NCI-H1417 (cell line): Measurements from ENCODE around the gene KRTDAP.

ENCODE experiments used
- DNase-seq, 3 experiments: peaks; one replicate each; lab custom pipeline; 2025; lab: John Stamatoyannopoulos, UW

The KRTDAP gene, protein sequence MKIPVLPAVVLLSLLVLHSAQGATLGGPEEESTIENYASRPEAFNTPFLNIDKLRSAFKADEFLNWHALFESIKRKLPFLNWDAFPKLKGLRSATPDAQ

DNA sequence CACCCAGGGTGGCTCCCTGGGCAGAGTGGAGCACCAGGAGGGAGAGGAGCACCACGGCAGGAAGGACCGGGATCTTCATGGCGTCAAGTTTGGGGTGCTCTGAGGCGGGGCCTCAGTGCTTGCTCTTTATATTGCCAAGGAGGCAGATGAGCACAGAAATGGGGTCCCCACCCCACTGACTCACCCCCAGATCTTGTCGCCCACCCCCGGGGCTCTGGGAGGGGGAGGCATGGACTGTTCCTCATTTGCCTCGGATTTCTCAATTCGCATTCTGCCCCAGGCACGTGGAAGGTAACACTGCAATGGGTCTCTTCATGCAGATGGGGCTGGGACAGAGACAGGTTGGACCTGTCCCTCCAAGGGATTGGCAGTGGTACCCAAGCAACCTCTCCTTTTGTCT is at the start of gene KRTDAP:
Gene KRTDAP (minus strand): TSS at position 101 of the 400 bp plus-strand sequence. CDS start 22 bp downstream, at position 79.
- DNase-seq = no peak

DNA sequence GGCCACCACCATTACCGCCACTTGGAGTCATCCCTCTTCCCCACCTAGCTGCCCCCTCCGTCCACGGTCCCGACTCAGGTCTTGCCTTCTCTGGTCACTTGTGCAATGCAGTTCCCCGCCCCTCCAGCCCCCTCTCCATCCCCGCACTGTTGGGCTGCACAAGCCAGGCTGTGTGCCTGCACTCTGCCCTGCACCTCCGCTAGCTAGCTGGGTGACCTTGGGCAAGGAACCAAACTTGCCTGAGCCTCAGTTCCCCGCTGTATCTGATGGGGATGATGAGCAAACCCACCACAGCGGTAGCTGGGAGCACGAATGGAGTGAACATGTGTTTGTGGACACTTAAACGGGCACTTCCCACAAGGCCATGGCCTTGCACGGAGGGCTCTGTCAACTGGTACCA is 49.6 kb upstream of the KRTDAP start:
- DNase-seq = no peak

DNA sequence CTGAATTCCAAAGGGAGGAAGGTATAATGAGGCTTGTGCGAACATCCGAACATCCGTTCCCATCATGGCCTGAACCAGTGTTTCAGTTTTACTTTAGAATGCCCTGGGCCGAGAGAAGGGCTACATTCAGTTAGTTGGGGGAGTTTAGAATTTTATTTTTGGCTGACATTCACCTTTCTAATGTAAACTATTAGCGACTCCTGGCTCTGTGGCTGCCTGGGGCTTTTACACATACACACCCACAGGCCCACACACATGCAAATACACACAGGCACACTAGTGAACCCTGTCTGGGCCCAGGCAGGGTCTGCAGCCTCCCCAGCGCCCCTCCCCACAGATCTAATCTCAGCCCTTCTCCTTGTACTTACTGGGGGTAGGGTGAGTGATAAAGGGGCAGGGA is 49.0 kb upstream of the KRTDAP start:
- DNase-seq = no peak

DNA sequence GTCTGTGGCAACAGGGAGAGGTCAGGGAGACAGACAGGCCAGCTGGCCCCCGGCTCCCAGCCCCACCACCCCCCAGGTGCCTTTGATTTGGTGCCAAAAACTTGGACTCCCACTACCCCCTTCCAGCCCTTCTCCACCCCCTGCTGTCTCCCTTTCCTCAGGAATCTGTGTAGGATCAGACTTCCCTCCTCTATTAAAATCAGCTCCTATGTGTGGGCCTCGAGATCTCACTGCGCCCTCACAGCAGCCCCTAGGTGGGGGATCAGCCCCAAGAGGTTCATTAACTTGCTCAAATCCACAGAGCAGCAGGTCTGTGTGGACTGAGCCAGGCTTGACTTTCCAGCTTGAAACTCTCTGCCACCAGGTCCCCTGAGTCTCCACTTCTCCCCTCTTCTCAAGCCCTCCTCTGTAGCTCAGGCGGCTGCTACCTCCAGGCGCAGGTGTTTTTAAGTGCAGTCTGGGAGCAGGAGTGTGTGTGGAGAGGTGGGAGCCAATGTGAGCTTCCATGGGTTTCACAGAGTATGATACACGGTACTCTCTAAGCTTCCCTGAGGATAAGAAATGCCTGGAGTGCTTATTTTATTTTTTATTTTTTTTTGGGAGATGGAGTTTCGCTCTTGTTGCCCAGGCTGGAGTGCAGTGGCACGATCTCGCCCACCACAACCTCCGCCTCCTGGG is 44.7 kb upstream of the KRTDAP start:
- DNase-seq = no peak

DNA sequence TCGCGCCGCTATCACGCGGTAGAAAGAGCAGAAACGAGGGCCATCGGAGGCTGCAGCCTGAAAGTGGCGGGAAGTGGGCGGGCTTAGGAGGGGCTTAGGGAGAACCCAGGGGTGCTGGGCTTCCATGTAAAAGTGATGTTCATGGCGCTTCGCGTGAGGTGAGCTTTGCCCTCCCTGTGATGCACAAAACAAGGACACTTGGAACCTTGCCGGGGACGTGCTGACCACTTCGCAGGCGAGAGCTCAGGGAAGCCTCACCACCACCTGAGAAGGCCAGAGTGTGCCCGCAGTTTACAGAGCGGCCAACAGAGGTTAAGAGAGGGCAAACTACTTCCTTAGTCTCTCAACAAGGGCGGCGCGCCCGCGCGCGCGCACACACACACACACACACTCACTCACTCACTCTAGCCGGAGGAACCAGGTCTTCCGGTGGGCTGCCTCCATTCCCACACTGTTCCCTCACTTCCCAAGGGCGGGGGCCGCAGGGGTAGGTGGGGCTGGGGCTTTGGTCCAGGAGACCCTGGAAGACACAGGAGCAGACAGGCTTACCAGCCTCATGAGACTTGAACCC is 43.6 kb upstream of the KRTDAP start:
- no peak for DNase-seq

DNA sequence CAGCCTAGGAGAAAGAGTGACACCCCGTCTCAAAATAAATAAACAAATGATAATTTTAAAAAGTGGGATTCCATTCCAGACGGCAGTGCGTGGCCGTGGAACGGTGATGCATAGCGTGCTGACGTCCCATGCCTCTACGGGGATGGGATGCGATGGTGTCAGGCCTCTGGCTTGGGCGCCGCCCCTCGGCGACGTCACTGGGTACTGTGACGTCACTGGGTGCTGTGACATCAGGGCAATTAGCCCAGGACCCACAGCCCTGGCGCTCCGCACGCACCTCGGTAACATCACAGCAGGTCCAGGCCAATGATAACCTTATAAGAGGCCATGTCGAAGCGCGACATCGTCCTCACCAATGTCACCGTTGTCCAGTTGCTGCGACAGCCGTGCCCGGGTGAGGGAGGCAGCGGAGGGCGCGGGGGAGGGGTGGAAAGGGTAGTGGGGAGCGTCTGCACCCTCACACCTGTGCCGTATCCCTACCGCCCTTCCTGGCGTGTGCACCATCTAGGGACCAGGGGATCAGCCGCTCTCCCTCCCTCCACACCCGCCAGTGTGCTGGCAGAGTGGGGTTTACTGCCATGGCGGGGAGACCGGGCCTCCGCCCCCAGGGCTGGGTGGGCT is 43.0 kb upstream of the KRTDAP start, which contains the start of gene GAPDHS:
Gene GAPDHS (plus strand): TSS at position 256 of the 621 bp plus-strand sequence. CDS start 72 bp downstream, at position 328.
- DNase-seq = no peak

DNA sequence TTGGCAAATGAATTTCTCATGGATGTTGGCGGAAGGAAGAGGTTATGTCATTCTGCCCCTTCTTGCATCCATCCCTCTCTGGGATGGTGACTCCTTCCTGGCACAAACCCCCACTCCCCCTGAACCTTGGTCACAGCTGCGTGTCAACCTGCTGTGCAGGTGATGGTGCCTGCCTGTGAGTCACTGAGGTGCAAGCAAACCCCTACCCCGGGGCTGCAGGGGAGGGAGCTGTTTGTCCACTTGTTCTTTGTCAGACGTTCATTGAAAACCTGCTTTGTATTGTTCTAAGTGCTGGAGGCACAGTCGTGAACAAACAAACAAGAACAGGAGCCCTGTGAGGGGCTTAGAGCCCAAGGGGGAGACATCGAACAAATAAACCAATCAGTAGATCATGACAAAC is 41.0 kb upstream of the KRTDAP start:
- DNase-seq = peak in 2 of 3 experiments; percentile 57 to 81

DNA sequence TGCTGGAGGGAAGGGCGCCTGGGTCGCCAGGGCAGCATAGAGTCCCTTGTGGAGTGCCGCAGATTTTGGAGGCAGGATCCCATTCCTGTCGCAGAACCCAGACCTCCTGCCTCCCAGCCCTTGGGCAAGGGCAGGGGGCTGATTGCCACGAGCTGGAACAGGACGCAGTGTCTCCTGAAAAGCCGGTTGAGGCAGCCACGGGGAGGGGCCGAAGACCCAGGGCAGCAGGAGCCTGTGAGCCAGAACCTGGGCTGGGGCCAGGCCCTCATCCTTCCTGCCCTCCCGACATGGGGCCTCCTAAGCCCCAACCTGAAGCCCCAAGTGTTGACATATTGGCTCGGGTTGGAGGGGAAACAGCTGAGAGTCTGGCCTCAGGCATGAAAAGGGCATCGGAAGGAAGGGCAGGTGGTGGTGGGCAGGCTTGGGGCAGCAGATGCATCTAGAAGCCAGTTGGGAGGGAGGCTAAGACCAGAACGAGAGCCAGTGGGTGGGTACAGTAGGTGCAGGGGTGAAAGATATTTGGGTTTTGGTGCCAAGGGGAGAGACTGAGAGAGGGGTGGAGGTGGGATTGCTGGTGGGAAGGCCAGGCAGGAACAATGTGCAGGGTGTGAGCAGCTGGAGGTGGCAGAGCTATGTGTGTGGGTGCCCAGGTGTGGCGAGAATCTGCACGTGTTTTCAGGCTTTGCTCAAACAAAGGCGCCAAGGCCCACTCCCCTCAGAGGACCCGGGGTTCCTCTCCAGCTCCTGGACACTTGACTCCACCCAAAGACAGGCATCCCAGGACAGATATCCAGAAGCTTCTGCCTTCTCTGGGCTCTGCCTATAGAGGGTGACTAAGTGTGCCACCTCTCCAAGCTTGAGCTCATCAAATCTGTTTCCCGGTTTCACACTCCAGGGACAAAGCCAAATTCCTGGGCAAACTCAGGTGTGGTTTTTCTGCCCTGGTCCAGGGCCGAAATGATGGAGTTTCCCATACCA is 39.3 kb upstream of the KRTDAP start:
- DNase-seq = peak in 1 of 3 experiments; percentile 12

DNA sequence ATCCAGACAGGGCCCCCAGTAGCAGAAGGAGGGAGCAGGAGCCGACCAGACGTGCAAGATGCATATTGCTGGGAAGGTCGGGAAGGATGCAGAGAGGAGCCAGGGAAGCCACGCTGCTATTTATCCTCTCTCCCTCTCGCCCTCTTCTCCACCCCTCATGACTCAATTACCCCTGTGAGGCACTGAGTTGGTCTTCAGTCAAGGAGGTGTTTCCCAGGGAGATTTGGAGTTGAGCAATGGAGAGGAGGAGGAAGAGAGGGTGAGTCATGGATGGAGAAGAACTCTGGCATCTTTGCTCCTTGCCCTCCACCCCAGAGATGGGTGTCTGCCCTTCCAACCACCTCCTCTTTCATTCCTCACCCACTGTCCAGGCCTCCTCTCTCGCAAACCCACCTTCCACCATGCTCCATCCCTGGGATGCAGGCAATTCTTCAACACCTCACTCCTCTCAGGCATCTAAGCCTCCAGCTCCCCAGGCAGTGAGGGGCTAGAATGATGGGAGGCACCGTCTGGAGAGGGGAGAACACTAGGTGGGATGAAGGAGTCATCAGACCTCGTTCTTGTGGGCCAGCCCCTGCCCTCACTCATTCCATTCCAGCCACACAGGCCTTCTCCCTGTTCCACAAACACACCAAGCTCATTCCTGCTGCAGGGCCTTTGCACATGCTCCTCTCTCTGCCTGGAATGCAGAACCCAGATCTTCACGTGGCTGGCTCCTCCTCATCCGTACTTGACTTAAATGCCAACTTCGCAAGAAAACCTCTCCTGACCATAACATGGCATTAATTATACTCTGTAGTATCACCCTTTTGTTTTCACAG is 38.2 kb upstream of the KRTDAP start, which contains the start of gene SBSN:
Gene SBSN (minus strand): TSS at position 94 of the 821 bp plus-strand sequence. CDS start 30 bp downstream, at position 64.
- DNase-seq = no peak

DNA sequence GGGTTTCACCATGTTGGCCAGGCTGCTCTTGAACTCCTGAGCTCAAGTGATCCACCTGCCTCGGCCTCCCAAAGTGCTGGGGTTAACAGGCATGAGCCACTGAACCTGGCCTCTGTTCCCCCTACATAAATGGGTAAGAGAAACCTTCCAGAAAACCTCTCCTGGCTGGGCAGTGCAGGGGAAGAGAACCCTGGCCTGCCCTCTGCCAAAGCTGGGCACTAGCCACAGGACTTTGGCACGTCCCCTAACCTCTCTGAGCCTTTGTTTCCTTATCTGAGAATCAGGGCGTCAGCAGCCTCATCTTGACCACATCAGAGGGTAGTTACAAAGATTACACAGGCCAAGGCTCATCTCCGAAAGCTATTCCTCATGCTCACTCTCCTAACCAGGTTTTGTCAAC is 35.6 kb upstream of the KRTDAP start:
- DNase-seq = no peak

DNA sequence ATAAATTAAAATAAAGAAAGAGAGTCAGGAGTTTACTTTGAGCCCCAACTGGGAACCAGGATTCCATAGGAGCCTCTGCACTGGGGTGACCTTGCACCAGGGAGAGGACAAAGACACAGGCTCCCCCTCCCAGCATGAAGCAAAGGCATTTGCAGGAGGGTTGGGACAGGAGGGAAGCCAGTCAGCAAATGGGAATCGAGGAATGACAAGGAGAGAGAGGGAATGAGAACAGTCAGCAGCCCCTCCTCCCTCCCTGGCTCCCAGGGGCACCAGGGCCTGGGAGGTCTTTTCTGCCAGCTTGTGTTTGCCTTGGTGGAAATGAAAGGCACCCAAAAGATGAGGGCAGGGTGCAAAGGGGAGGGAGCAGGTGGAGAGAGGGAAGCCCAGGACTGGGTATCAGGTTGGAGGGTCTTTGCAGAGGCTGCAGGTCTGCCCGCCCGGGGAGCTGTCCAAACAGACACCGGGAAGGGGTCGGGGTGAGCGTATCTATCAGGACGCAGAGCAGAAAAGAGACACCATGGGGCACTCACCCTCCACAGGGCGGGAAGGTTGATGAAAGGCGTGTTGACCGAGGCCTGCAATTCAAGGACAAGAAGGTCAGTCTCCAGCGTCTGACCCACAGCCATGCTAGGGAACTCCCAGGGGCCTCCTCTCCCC is 34.0 kb upstream of the KRTDAP start:
- no peak for DNase-seq

DNA sequence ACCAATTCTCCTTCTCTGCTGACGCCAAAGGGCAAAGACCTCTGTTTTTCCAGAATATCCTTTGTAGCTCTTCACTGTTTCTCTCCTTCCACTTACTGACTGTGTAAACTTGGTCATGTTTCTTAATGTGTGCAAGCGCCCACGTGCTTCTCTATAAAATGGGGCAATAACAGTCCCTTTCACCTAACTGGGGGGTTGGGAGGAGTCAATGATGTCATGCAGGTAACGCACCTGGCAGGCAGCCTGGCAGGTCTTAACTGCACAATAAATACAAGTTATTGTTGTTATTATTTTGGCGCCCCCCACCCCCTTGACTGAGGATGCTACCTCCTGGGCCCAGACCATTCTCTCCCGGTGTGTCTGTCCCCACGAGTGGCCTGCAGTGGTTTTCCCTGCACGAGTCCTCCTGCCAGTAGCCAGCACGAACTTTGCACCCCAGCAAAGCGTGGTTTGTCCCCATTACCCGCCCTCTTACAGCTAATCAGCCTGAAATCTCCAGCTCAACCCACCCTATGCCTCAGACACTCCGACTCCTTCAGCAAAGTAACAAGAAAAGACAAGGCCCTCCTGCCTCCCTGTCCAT is 32.6 kb upstream of the KRTDAP start:
- DNase-seq = no peak

DNA sequence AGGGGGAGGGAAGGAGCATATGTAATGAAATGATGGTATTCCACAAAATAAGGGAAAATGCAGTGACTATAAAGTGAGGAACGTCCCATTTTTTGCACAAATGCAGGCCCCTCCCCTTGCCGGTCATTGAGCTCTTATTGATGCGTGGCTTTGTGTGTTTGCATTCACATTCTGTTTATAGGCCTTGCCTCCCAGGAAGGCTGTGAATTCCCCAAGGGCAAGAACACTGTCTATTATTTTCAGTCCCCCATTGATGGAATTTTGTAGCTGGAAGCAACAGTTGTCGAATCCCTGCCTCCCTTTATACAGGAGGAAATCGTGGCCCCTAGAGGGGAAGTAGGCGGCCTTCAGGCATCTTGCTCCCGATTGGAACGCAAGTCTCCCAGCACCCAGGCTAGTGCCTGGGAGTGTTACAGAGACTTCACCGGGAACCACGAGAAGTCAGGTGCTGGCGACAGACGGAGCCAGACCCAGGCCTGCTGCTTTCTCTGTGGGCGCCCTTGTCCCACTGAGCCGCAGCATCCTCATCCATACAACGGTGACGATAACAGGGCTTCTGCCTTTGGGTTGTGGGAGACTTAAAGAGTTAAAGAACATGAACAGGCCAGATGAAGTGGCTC is 31.0 kb upstream of the KRTDAP start:
- DNase-seq = peak in 1 of 3 experiments; percentile 18

DNA sequence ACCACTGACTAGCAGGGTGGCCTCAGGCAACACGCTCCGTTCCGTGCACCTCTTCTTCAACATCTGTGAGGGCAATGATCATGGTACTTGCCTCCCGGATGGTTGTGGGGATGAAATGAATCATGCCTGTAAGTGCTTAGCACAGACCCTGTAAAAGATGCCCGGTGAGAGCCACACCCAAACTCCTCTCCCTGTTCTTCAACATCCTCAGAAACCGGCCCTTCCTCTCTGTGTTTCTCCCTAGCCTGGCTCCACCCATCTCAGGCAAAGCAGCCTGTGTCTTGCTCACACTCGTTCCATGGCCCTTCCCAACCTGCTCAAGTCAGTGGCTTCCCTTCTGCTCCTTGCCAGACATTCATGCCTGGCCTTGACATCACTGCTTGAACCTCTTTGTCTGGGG is 29.0 kb upstream of the KRTDAP start:
- DNase-seq = no peak

DNA sequence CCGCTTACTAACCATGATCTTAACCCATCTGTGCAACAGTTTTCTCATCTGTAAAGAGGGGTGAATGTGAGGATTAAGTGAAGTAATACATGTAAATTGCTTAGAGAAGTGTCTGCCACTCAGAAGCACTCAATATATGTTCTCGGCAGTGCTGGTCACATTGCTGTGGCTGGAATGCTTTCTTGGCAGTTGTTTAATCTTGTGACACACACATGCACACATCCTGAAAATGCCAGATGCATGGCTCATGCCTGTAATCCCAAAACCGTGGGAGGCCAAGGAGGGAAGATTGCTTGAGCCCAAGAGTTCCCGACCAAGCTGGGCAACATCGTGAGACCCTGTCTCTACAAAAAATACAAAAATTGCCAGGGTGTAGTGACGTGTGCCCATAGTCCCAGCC is 28.0 kb upstream of the KRTDAP start:
- DNase-seq = no peak

DNA sequence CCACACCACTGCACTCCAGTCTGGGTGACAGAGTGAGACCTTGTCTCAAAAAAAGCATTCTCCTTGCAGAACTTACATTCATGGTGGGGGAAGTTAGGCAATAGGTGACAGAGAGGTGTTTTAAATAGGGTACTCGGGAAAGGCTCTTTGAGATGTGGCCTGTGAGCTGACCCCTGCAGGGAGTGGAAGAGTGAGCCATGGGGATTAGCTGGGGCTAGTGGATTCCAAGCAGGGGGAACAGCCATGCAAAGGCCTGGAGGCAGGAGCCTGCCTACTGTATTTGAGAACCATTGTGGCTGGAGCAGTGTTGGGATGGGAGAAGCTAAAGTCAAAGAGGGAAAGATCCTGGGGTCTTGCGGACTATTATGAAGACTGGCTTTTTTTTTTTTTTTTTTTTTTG is 27.1 kb upstream of the KRTDAP start:
- no peak for DNase-seq

DNA sequence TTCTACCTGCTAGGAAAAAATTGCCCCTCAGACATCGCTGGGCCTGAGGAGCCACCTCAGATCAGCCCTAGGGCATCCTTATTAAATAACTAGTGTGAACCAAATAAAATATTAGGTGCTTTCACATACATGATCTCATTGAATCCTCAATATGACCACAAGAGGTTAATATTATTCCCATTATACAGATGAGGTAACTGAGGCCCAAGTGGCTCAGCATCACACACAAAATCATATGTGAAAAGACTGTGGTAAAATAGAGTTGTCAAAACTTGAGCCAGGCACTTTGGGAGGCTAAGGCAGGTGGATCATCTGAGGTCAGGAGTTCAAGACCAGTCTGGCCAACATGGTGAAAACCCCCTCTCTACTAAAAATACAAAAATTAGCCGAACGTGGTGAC is 26.0 kb upstream of the KRTDAP start:
- DNase-seq = no peak

DNA sequence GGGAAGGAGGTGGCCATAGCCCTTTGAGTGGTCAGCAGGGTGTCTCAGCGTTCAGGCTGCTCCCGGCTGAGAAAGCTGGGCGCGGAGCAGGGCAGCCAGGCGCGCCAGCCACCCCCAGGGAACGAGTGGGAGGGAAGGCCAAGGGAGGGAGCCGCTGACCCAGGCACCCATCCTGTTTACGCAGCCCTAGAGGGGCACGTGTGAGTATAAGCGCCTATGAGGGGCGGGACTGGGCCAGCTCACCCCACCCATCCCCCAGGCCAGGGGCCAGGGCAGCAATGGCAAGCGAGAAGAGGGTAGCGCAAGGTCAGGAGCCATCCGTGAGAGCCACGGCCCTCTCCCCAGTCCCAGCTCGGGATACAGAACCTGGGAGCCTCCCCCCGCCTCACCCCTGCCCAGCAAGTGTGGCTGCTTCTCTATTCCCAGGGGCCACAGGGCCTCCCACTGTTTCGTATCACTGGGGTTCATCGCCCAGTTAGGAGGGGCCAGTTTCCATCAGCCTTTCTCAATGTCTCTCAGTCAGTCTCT is 24.1 kb upstream of the KRTDAP start:
- DNase-seq = no peak

DNA sequence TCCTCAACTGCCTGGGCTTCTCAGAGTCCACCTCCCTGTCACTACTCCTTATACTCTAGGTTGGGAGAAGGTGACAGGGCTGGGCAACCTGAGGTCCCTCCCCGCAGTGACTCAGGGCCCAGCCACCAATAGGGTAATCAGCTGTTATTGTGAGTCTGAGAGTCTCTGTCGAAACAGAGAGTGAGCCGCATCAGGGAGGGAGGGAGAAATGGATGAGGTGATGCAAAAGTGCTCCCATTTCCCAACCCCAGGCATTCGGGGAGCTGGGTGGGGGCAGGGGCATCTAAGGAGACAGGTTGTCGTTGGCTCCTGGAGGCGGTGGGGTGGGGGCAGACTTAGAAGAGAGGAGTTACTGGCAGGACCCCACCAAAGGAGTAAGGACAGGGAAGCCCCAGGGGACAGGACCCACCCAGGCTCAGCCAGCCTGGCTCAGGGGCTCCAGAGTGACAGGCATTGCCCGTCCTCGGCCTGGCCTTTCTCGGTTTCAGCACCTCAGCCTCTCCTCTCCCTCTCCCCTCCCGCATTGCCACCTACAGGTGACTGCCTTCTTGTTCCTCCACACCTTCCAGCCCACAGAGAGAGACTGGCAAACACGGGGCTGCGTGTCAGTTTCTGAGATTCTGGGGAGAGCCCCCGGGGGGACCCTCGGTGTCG is 23.5 kb upstream of the KRTDAP start, which contains the start of gene DMKN:
Gene DMKN (minus strand): TSS at position 22 of the 654 bp plus-strand sequence. CDS start 174 bp downstream, outside the sequence.
- DNase-seq = no peak
